GM12878 (cell line): Measurements from ENCODE around the gene NAALADL2. TPM values are rescaled to one million over a fixed set of nuclear protein-coding genes. Genes with fewer than 3 reads are reported as not detected.

ENCODE experiments used
- ATAC-seq: fragments of 200-7000 bp; cut with Tn5 transposase; 3 replicates; pipeline ENCODE4 v1.9.1; 2020; ENCODE audit warnings: mild to moderate bottlenecking, moderate library complexity
- BruUV-seq: library from RNA; stranded (reverse); fragments of 400-500 nt; replicated peaks from 2 replicates; lab custom pipeline; 2021; lab: Mats Ljungman, UMichigan
- CTCF ChIA-PET: fragments of 300-600 bp; sonication (Branson Sonifier 250); formaldehyde crosslinking; extraction: SDS; loops from one replicate; lab custom pipeline; 2021; ENCODE audit warnings: inconsistent platforms; lab: Yijun Ruan, JAX
- POLR2A ChIA-PET: fragments of 350-600 bp; formaldehyde crosslinking; extraction: SDS; loops from one replicate; lab custom pipeline; 2021; ENCODE audit warnings: inconsistent platforms; lab: Charles Lee
- RAD21 ChIA-PET: fragments of 300-600 bp; sonication (Branson Sonifier 250); formaldehyde crosslinking; loops from one replicate; lab custom pipeline; 2023; ENCODE audit warnings: antibody characterized with exemption; ENCODE audit not compliant: unreplicated experiment; lab: Charles Lee
- SMC1A ChIA-PET: fragments of 300-600 bp; sonication (Branson Sonifier 250); formaldehyde crosslinking; loops from one replicate; lab custom pipeline; 2023; ENCODE audit not compliant: unreplicated experiment, uncharacterized antibody; lab: Charles Lee
- DNase-seq: peaks from one replicate; pipeline ENCODE4 v3.0.0-alpha.2; 2011; ENCODE audit warnings: low read depth, low spot score
- FAIRE-seq: peaks from 3 replicates; lab custom pipeline; 2011; peaks lifted over from hg19 to GRCh38; lab: Jason Lieb, UNC
- H2AFZ ChIP-seq: 2 replicates; pipeline ENCODE4 v1.6.0; 2011; ENCODE audit warnings: low read depth, low read length, control low read depth; ENCODE audit not compliant: control insufficient read depth
- H3K27ac ChIP-seq: 2 replicates; pipeline ENCODE4 v1.5.1; 2011; ENCODE audit warnings: control low read depth; ENCODE audit not compliant: control insufficient read depth, insufficient read depth
- H3K27me3 ChIP-seq, 2 experiments: replicated peaks in 1 of 2; 2 replicates each; pipeline versions ENCODE4 v1.6.0 to v1.6.1; 2011; ENCODE audit warnings: low read length in 1 of 2; ENCODE audit not compliant: control insufficient read depth in 2 of 2, insufficient read depth in 2 of 2
- H3K36me3 ChIP-seq, 2 experiments: 2 replicates each; pipeline ENCODE4 v1.5.1; 2011; ENCODE audit warnings: low read length in 1 of 2; ENCODE audit not compliant: control insufficient read depth in 2 of 2, insufficient read depth in 2 of 2
- H3K4me1 ChIP-seq: 2 replicates; pipeline ENCODE4 v1.6.1; 2011; ENCODE audit warnings: mild to moderate bottlenecking, low read length, moderate library complexity, mixed read lengths; ENCODE audit not compliant: control insufficient read depth, insufficient read depth
- H3K4me2 ChIP-seq: 2 replicates; pipeline ENCODE4 v1.6.0; 2011; ENCODE audit warnings: control low read depth; ENCODE audit not compliant: control insufficient read depth, insufficient read depth
- H3K4me3 ChIP-seq: fragments of 200-600 bp; sonication (generic); 2 replicates; pipeline ENCODE4 v1.5.1; 2016
- H3K79me2 ChIP-seq: 2 replicates; pipeline ENCODE4 v1.6.0; 2011; ENCODE audit warnings: low read length; ENCODE audit not compliant: control insufficient read depth, insufficient read depth
- H3K9ac ChIP-seq: 2 replicates; pipeline ENCODE4 v1.8.0; 2011; ENCODE audit warnings: low read length, control low read depth, mixed read lengths; ENCODE audit not compliant: control insufficient read depth, insufficient read depth
- H3K9me3 ChIP-seq: replicated peaks from 3 replicates; pipeline ENCODE4 v1.5.1; 2011; ENCODE audit warnings: mild to moderate bottlenecking, low read length; ENCODE audit not compliant: control insufficient read depth, insufficient read depth
- H4K20me1 ChIP-seq: 2 replicates; pipeline ENCODE4 v1.6.0; 2011; ENCODE audit not compliant: control insufficient read depth, insufficient read depth
- BCL11A ChIP-seq: IDR thresholded peaks from 2 replicates; pipeline ENCODE4 v1.6.1; 2011; ENCODE audit warnings: low read depth, low read length
- BHLHE40 ChIP-seq, 2 experiments: fragments of 450-650 bp in 1 of 2; IDR thresholded peaks; 2 replicates each; pipeline ENCODE4 v1.6.1; 2011 to 2017; ENCODE audit warnings: low read depth in 2 of 2, borderline replicate concordance in 1 of 2, improper control_type of control experiment in 1 of 2, low read length in 1 of 2, mild to moderate bottlenecking in 1 of 2
- CHD4 ChIP-seq: fragments of 200-600 bp; sonication (generic); IDR thresholded peaks from 2 replicates; pipeline ENCODE4 v1.6.1; 2016; ENCODE audit warnings: mild to moderate bottlenecking
- E4F1 ChIP-seq: fragments of 450-650 bp; IDR thresholded peaks from 2 replicates; pipeline ENCODE4 v1.6.1; 2018; ENCODE audit warnings: borderline replicate concordance, mild to moderate bottlenecking; ENCODE audit not compliant: partially characterized antibody
- ELK1 ChIP-seq: IDR thresholded peaks from 2 replicates; pipeline ENCODE4 v1.6.1; 2012; ENCODE audit warnings: low read depth, low read length, improper control_type of control experiment
- FOS ChIP-seq: IDR thresholded peaks from 3 replicates; pipeline ENCODE4 v1.6.1; 2011; ENCODE audit warnings: borderline replicate concordance; ENCODE audit not compliant: insufficient read length; ENCODE audit errors: extremely low read depth
- HDAC6 ChIP-seq: fragments of 200-600 bp; sonication (generic); IDR thresholded peaks from one replicate; pipeline ENCODE4 v1.8.0; 2017; ENCODE audit warnings: antibody characterized with exemption; ENCODE audit not compliant: unreplicated experiment
- NBN ChIP-seq: fragments of 450-650 bp; IDR thresholded peaks from 2 replicates; pipeline ENCODE4 v1.6.1; 2016
- SMAD5 ChIP-seq: IDR thresholded peaks from 2 replicates; pipeline ENCODE4 v1.6.1; 2016; ENCODE audit warnings: antibody characterized with exemption, low read depth
- SREBF2 ChIP-seq: IDR thresholded peaks from 2 replicates; pipeline ENCODE4 v1.6.1; 2012; ENCODE audit warnings: mild to moderate bottlenecking, low read length
- TCF3 ChIP-seq: IDR thresholded peaks from 2 replicates; pipeline ENCODE4 v1.6.1; 2012; ENCODE audit warnings: low read depth, mild to moderate bottlenecking, low read length, borderline replicate concordance; ENCODE audit not compliant: insufficient read depth
- WRNIP1 ChIP-seq: IDR thresholded peaks from 2 replicates; pipeline ENCODE4 v1.6.1; 2011; ENCODE audit warnings: low read depth, low read length, improper control_type of control experiment, borderline replicate concordance
- ZBED1 ChIP-seq: IDR thresholded peaks from 2 replicates; pipeline ENCODE4 v1.6.1; 2016; ENCODE audit warnings: borderline replicate concordance
- WGBS: methylation state at CpG from one replicate; pipeline ENCODE4 v1.1.6; 2016; ENCODE audit warnings: low lambda C conversion rate; ENCODE audit not compliant: insufficient replicate concordance, insufficient coverage; ENCODE audit errors: missing lambda C conversion rate; 5-methylcytosine and 5-hydroxymethylcytosine counted together
- in situ Hi-C: fragments of 300-500 bp; cut with MboI; formaldehyde crosslinking; loops from 9 replicates; pipeline ENCODE4 v1.14.3; 2018; ENCODE audit warnings: mixed read lengths
- intact Hi-C: fragments of 100-400 bp; cut with micrococcal nuclease; formaldehyde crosslinking; loops from one replicate; pipeline ENCODE4 v1.14.2; 2022; ENCODE audit not compliant: unreplicated experiment
- polyA plus RNA-seq, 11 experiments: library from polyadenylated mRNA; depleted of rRNA in 4 of 11; unstranded in 6 of 11; stranded (reverse) in 5 of 11; fragments of >200 nt; fragmentation: Nextera tagmentation in 4 of 11; fragmentation: Illumina TruSeq in 1 of 11; extraction: Ambion mirVana in 4 of 11; extraction: Trizol in 1 of 11; gene quantifications; 1 replicate in 1 of 11; 2 replicates in 10 of 11; pipeline versions ENCODE4 v1.2.1 to v1.2.3, GENCODE V29; 2011 to 2016; ENCODE audit warnings: inconsistent platforms in 2 of 11, missing spikeins in 2 of 11, low read depth in 1 of 11
- total RNA-seq, 4 experiments: library from RNA; depleted of rRNA in 3 of 4; stranded (reverse); fragments of >200 nt in 3 of 4; fragmentation: Illumina TruSeq in 1 of 4; extraction: Trizol in 1 of 4; gene quantifications; 2 replicates each; pipeline versions ENCODE4 v1.2.1 to v1.2.3, GENCODE V29; 2013 to 2021

The NAALADL2 gene
- total and polyA plus RNA-seq, 10 of the 15 experiments (the other 5 are each of a cell fraction or from before 2014, with no cell fraction given) = 0.06 to 10.8 (median 0.46) TPM

- in situ Hi-C loops (no loop called here), intact Hi-C loops (no loop called here)
- Histone ChIP-seq H3K79me2 (no peaks in the 10 kb centered on the region), H4K20me1 (no peaks in the 10 kb centered on the region), H3K27ac (no peak overlapping the region), H3K27me3 (no peaks in the 10 kb centered on the region), H3K9ac (no peak overlapping the region), H3K4me2 (no peak overlapping the region), H3K36me3 (no peaks in the 10 kb centered on the region), H3K4me3 (no peak overlapping the region), H2AFZ (no peak overlapping the region), H3K4me1 (peaks cover 5% of the 10 kb centered on the region; the same call in 1 of the 2 replicates), H3K9me3 (no peaks in the 10 kb centered on the region)
- ATAC-seq = no peak
- POLR2A ChIA-PET = no interaction called here
- 78% methylated on average over 4 of the region's 4 CpGs for WGBS
- no TSS peak for BruUV-seq
- DNase-seq = no peak
- CTCF ChIA-PET = interaction anchor here (1.2 kb wide), 1 partner anchor 10 kb away, joined by 3 read pairs; no protein-coding TSS in a partner anchor
- SMC1A ChIA-PET = interaction anchor here (0.7 to 2.1 kb wide), 11 partner anchors 8 to 663 kb away, joined by 3 to 12 read pairs (median 3); no protein-coding TSS in a partner anchor
- FAIRE-seq = peak; percentile 18
- TF ChIP-seq BCL11A (no peak), TCF3 (no peak), CHD4 (no peak), BHLHE40 (IDR thresholded peaks at IDR 0.05; ENCODE audit: borderline replicate concordance in 1 of 2, low read depth in 2 of 2, low read length in 1 of 2) (no peak), WRNIP1 (no peak), HDAC6 (no peak), FOS (no peak), ZBED1 (no peak), ELK1 (no peak), SMAD5 (no peak), NBN (no peak), SREBF2 (no peak), E4F1 (no peak)
- RAD21 ChIA-PET = interaction anchor here (0.9 to 1.6 kb wide), 3 partner anchors 8 to 135 kb away, joined by 5 to 6 read pairs (median 5); no protein-coding TSS in a partner anchor
Measured at GRCh38 chr3:175493301-175493700, 634.2 kb downstream of the NAALADL2 start.
